Breast epithelium (tissue), 4 donors: ENCODE results near the gene DCST1. TPM values are rescaled to one million over a fixed set of nuclear protein-coding genes. Genes with fewer than 3 reads are reported as not detected.

Experiments used
- DNase-seq, 2 donors: peaks; one replicate each; pipeline ENCODE4 v3.0.0-alpha.2; 2019; ENCODE audit warnings: low spot score in 2 of 2
- H3K27ac ChIP-seq, 2 donors: fragments of 200-600 bp; sonication (generic) in 1 of 2; one replicate each; pipeline ENCODE4 v1.5.1; 2016 to 2019; ENCODE audit warnings: mild to moderate bottlenecking in 1 of 2
- H3K27me3 ChIP-seq, 2 donors: fragments of 200-600 bp; sonication (generic) in 1 of 2; one replicate each; pipeline versions ENCODE4 v1.5.1 to v1.6.0; 2017 to 2019; ENCODE audit warnings: control low read depth in 1 of 2, mild to moderate bottlenecking in 1 of 2
- H3K36me3 ChIP-seq: fragments of 200-600 bp; one replicate; pipeline ENCODE4 v1.5.1; 2019
- H3K4me1 ChIP-seq, 2 donors: fragments of 200-600 bp; sonication (generic); one replicate each; pipeline ENCODE4 v1.5.1; 2016 to 2019; ENCODE audit warnings: control low read depth in 1 of 2
- H3K4me3 ChIP-seq, 3 donors: fragments of 200-600 bp; sonication (generic); 1 replicate in 2 of 3; 2 replicates in 1 of 3; pipeline ENCODE4 v1.5.1; 2016 to 2019; ENCODE audit warnings: mild to moderate bottlenecking in 3 of 3, moderate library complexity in 2 of 3
- H3K9me3 ChIP-seq, 2 donors: fragments of 200-600 bp; sonication (generic) in 1 of 2; one replicate each; pipeline ENCODE4 v1.5.1; 2016 to 2019; ENCODE audit warnings: control low read depth in 1 of 2
- CTCF ChIP-seq, 3 donors: fragments of 450-650 bp; IDR thresholded peaks; one replicate each; pipeline ENCODE4 v1.5.1; 2016 to 2017; ENCODE audit warnings: antibody characterized with exemption in 3 of 3, mild to moderate bottlenecking in 3 of 3, moderate library complexity in 3 of 3
- POLR2A ChIP-seq: fragments of 450-650 bp; IDR thresholded peaks from one replicate; pipeline ENCODE4 v1.6.1; 2016; ENCODE audit warnings: antibody characterized with exemption, mild to moderate bottlenecking, moderate library complexity
- POLR2AphosphoS5 ChIP-seq, 3 donors: sonication (generic); formaldehyde crosslinking; IDR thresholded peaks; one replicate each; pipeline ENCODE4 v1.6.1; 2017; ENCODE audit warnings: antibody characterized with exemption in 3 of 3
- intact Hi-C: fragments of 100-400 bp; cut with DNase I; formaldehyde crosslinking; loops from one replicate; pipeline ENCODE4 v1.15.1; 2023; ENCODE audit warnings: low total_unique reads
- total RNA-seq, 3 donors: library from RNA; depleted of rRNA; stranded (reverse); fragments of >200 nt; gene quantifications; one replicate each; pipeline ENCODE4 v1.1.0, GENCODE V29; 2016

DCST1 gene
- total RNA-seq, 3 donors from 2014 or later, result 0.16 to 0.66 (median 0.44) TPM

- no peak overlapping the region for H3K4me3 ChIP-seq
- peaks cover 23 to 25% of the 10 kb centered on the region in 2 donors for H3K4me1 ChIP-seq
Observed at GRCh38 chr1:155012776-155013602, 20.6 kb upstream of the DCST1 start.

GRCh38 chr1:155013632-155014031 lies 20.0 kb upstream of the DCST1 start:
- Histone ChIP-seq H3K27ac (peak overlapping the region; percentile 68 to 99), H3K27me3 (no peaks in the 10 kb centered on the region), H3K9me3 (no peaks in the 10 kb centered on the region), H3K4me3 (no peak overlapping the region), H3K4me1 (peaks cover 23 to 28% of the 10 kb centered on the region in 2 donors), H3K36me3 (no peaks in the 10 kb centered on the region)
- no peak for TF ChIP-seq POLR2AphosphoS5 (IDR thresholded peaks at IDR 0.05)
- no peak for TF ChIP-seq POLR2A
- no peak for TF ChIP-seq CTCF (IDR thresholded peaks at IDR 0.05)
- intact Hi-C loops, result no loop called here
- DNase-seq, result no peak

More at GRCh38 chr1:155012776-155013602, 20.6 kb upstream of the DCST1 start:
- Histone ChIP-seq H3K9me3 (no peaks in the 10 kb centered on the region), H3K27ac (peak overlapping the region; percentile 68 to 99), H3K36me3 (no peaks in the 10 kb centered on the region), H3K27me3 (no peaks in the 10 kb centered on the region)
- no peak for DNase-seq
- no peak for TF ChIP-seq POLR2AphosphoS5 (IDR thresholded peaks at IDR 0.05)
- intact Hi-C loops, result loop anchor here (1.0 kb wide), 1 partner anchor 24 kb away; no protein-coding TSS in a partner anchor

GRCh38 chr1:155014709-155015508 lies 18.7 kb upstream of the DCST1 start:
- peaks cover 22 to 28% of the 10 kb centered on the region in 2 donors for H3K4me1 ChIP-seq
- TF ChIP-seq POLR2A, result no peak
- TF ChIP-seq POLR2AphosphoS5 (IDR thresholded peaks at IDR 0.05), result no peak
- TF ChIP-seq CTCF (IDR thresholded peaks at IDR 0.05), result no peak
- H3K27ac ChIP-seq, result peak overlapping the region; percentile 91 to 92
- intact Hi-C loops, result loop anchor here (5.0 kb wide), 1 partner anchor 37 kb away; the partner anchor contains the start of gene ADAM15
- H3K9me3 ChIP-seq, result no peaks in the 10 kb centered on the region
- no peak for DNase-seq
- H3K4me3 ChIP-seq, result no peak overlapping the region
- H3K27me3 ChIP-seq, result no peaks in the 10 kb centered on the region
- H3K36me3 ChIP-seq, result no peaks in the 10 kb centered on the region

- Histone ChIP-seq H3K27ac (peak overlapping the region; percentile 91 to 92), H3K4me1 (peaks cover 14 to 28% of the 10 kb centered on the region in 2 donors)
- intact Hi-C loops, result loop anchor here (5.0 kb wide), 1 partner anchor 37 kb away; the partner anchor contains the start of gene ADAM15
Observed at GRCh38 chr1:155015527-155016230, 17.9 kb upstream of the DCST1 start.

More at GRCh38 chr1:155015527-155016230, 17.9 kb upstream of the DCST1 start:
- DNase-seq, result no peak
- Histone ChIP-seq H3K27me3 (no peaks in the 10 kb centered on the region), H3K9me3 (no peaks in the 10 kb centered on the region), H3K36me3 (no peaks in the 10 kb centered on the region), H3K4me3 (no peak overlapping the region)
- TF ChIP-seq POLR2A (no peak), POLR2AphosphoS5 (IDR thresholded peaks at IDR 0.05) (no peak), CTCF (IDR thresholded peaks at IDR 0.05) (no peak)
